Measurements from ENCODE around the gene RNU6-8.

GRCh38 chr14:32205984-32206383 lies 2.9 kb upstream of the RNU6-8 start:
- TF ChIP-seq CTCF (IDR thresholded peaks at IDR 0.05) (no peak), POLR2A (IDR thresholded peaks at IDR 0.05) (no peak)
